Suprapubic skin (tissue), 3 donors: Measurements from ENCODE around the gene ATP6V0E1.

Source experiments
- POLR2A ChIP-seq, 2 donors: fragments of 450-650 bp; IDR thresholded peaks; one replicate each; pipeline ENCODE4 v1.6.1; 2017; ENCODE audit warnings: antibody characterized with exemption in 2 of 2, mild to moderate bottlenecking in 2 of 2, moderate library complexity in 2 of 2
- TF ChIP-seq, protein P1 (sequence below), 2 donors: fragments of 200-600 bp in 1 of 2; fragments of 450-650 bp in 1 of 2; sonication (generic) in 1 of 2; IDR thresholded peaks; one replicate each; pipeline ENCODE4 v1.5.1; 2016 to 2019; ENCODE audit warnings: antibody characterized with exemption in 2 of 2, mild to moderate bottlenecking in 1 of 2, moderate library complexity in 1 of 2

GRCh38 chr5:172944741-172945140 is 38.8 kb upstream of the ATP6V0E1 start:
- TF ChIP-seq, protein P1, sequence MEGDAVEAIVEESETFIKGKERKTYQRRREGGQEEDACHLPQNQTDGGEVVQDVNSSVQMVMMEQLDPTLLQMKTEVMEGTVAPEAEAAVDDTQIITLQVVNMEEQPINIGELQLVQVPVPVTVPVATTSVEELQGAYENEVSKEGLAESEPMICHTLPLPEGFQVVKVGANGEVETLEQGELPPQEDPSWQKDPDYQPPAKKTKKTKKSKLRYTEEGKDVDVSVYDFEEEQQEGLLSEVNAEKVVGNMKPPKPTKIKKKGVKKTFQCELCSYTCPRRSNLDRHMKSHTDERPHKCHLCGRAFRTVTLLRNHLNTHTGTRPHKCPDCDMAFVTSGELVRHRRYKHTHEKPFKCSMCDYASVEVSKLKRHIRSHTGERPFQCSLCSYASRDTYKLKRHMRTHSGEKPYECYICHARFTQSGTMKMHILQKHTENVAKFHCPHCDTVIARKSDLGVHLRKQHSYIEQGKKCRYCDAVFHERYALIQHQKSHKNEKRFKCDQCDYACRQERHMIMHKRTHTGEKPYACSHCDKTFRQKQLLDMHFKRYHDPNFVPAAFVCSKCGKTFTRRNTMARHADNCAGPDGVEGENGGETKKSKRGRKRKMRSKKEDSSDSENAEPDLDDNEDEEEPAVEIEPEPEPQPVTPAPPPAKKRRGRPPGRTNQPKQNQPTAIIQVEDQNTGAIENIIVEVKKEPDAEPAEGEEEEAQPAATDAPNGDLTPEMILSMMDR (IDR thresholded peaks at IDR 0.05), result no peak
- TF ChIP-seq POLR2A (IDR thresholded peaks at IDR 0.05), result no peak
